Liver (tissue), 9 donors: Measurements from ENCODE around the gene DNAH17. TPM values are rescaled to one million over a fixed set of nuclear protein-coding genes. Genes with fewer than 3 reads are reported as not detected.

Experiments
- DNase-seq: peaks from one replicate; pipeline ENCODE4 v3.0.0-alpha.2; 2017; ENCODE audit warnings: low spot score
- H3K27ac ChIP-seq, 2 donors: one replicate each; pipeline ENCODE4 v1.7.0; 2013; ENCODE audit warnings: inconsistent platforms in 2 of 2, low read length in 2 of 2, control low read depth in 1 of 2, low read depth in 1 of 2, mild to moderate bottlenecking in 1 of 2
- H3K27me3 ChIP-seq, 4 donors: one replicate each; pipeline versions ENCODE4 v1.6.1 to v1.7.0; 2013; ENCODE audit warnings: low read length in 3 of 4, inconsistent platforms in 1 of 4, mild to moderate bottlenecking in 1 of 4, moderate library complexity in 1 of 4; ENCODE audit not compliant: control insufficient read depth in 4 of 4, insufficient read depth in 4 of 4
- H3K36me3 ChIP-seq, 4 donors: one replicate each; pipeline versions ENCODE4 v1.6.1 to v1.7.0; 2013; ENCODE audit warnings: low read length in 3 of 4, mild to moderate bottlenecking in 3 of 4, low read depth in 1 of 4, moderate library complexity in 1 of 4; ENCODE audit not compliant: control insufficient read depth in 4 of 4, insufficient read depth in 3 of 4
- H3K4me1 ChIP-seq, 4 donors: one replicate each; pipeline versions ENCODE4 v1.6.1 to v1.7.0; 2013; ENCODE audit warnings: low read length in 3 of 4, mild to moderate bottlenecking in 3 of 4, moderate library complexity in 1 of 4; ENCODE audit not compliant: control insufficient read depth in 4 of 4, insufficient read depth in 4 of 4
- H3K4me3 ChIP-seq, 3 donors: one replicate each; pipeline versions ENCODE4 v1.6.1 to v1.7.0; 2013; ENCODE audit warnings: low read length in 3 of 3, control low read depth in 1 of 3, low read depth in 1 of 3, mild to moderate bottlenecking in 1 of 3
- H3K9ac ChIP-seq, 2 donors: one replicate each; pipeline ENCODE4 v1.7.0; 2013; ENCODE audit warnings: low read length in 2 of 2, mild to moderate bottlenecking in 2 of 2, moderate library complexity in 2 of 2, control low read depth in 1 of 2, low read depth in 1 of 2
- H3K9me3 ChIP-seq, 4 donors: one replicate each; pipeline versions ENCODE4 v1.6.1 to v1.7.0; 2013; ENCODE audit warnings: low read length in 3 of 4; ENCODE audit not compliant: control insufficient read depth in 4 of 4
- ATF3 ChIP-seq: IDR thresholded peaks from 2 replicates; pipeline ENCODE4 v1.6.1; 2016; ENCODE audit warnings: antibody characterized with exemption
- EGR1 ChIP-seq, 2 donors: IDR thresholded peaks; 2 replicates each; pipeline ENCODE4 v1.6.1; 2016 to 2018; ENCODE audit warnings: antibody characterized with exemption in 2 of 2, low read depth in 2 of 2
- FOXA1 ChIP-seq: IDR thresholded peaks from 2 replicates; pipeline ENCODE4 v1.6.1; 2016; ENCODE audit warnings: antibody characterized with exemption
- FOXA2 ChIP-seq: IDR thresholded peaks from 2 replicates; pipeline ENCODE4 v1.6.1; 2016; ENCODE audit warnings: antibody characterized with exemption
- GABPA ChIP-seq, 2 donors: IDR thresholded peaks in 1 of 2; conservative IDR thresholded peaks in 1 of 2; 2 replicates each; pipeline ENCODE4 v1.6.1; 2016; ENCODE audit warnings: antibody characterized with exemption in 2 of 2, mild to moderate bottlenecking in 1 of 2, moderate library complexity in 1 of 2
- HNF4A ChIP-seq, 2 donors: conservative IDR thresholded peaks; 2 replicates each; pipeline ENCODE4 v1.6.1; 2016; ENCODE audit warnings: antibody characterized with exemption in 2 of 2, mild to moderate bottlenecking in 2 of 2
- HNF4G ChIP-seq: IDR thresholded peaks from 2 replicates; pipeline ENCODE4 v1.6.1; 2016; ENCODE audit warnings: antibody characterized with exemption
- JUND ChIP-seq, 2 donors: IDR thresholded peaks; 2 replicates each; pipeline ENCODE4 v1.6.1; 2016; ENCODE audit warnings: antibody characterized with exemption in 2 of 2
- NR2F2 ChIP-seq: IDR thresholded peaks from 2 replicates; pipeline ENCODE4 v1.6.1; 2016; ENCODE audit warnings: antibody characterized with exemption
- RAD21 ChIP-seq, 2 donors: IDR thresholded peaks; 2 replicates each; pipeline ENCODE4 v1.6.1; 2016; ENCODE audit warnings: antibody characterized with exemption in 2 of 2, mild to moderate bottlenecking in 2 of 2
- REST ChIP-seq: IDR thresholded peaks from 2 replicates; pipeline ENCODE4 v1.6.1; 2016; ENCODE audit warnings: antibody characterized with exemption, mild to moderate bottlenecking
- RXRA ChIP-seq, 2 donors: IDR thresholded peaks; 2 replicates each; pipeline ENCODE4 v1.6.1; 2017 to 2018; ENCODE audit warnings: antibody characterized with exemption in 2 of 2, mild to moderate bottlenecking in 1 of 2
- SP1 ChIP-seq: IDR thresholded peaks from 2 replicates; pipeline ENCODE4 v1.6.1; 2018; ENCODE audit warnings: antibody characterized with exemption, mild to moderate bottlenecking
- TAF1 ChIP-seq: conservative IDR thresholded peaks from 2 replicates; pipeline ENCODE4 v1.6.1; 2016; ENCODE audit warnings: antibody characterized with exemption, mild to moderate bottlenecking
- YY1 ChIP-seq: IDR thresholded peaks from 2 replicates; pipeline ENCODE4 v1.6.1; 2016; ENCODE audit warnings: antibody characterized with exemption, mild to moderate bottlenecking
- WGBS: extraction: QIAGEN DNeasy Blood & Tissue Kit; methylation state at CpG from one replicate; pipeline ENCODE4 v1.1.7; 2013; 5-methylcytosine and 5-hydroxymethylcytosine counted together
- polyA plus RNA-seq, 2 donors: library from polyadenylated mRNA; stranded (reverse) in 1 of 2; unstranded in 1 of 2; fragments of 200-250 nt in 1 of 2; fragments of >200 nt in 1 of 2; fragmentation: Nextera tagmentation in 1 of 2; extraction: Ambion mirVana in 1 of 2; gene quantifications; one replicate each; pipeline versions ENCODE4 v1.2.1 to v1.2.3, GENCODE V29; 2013 to 2015
- total RNA-seq, 2 donors: library from RNA; depleted of rRNA; stranded (reverse); fragments of >200 nt; gene quantifications; one replicate each; pipeline ENCODE4 v1.2.3, GENCODE V29; 2014
- TF ChIP-seq, protein P1 (sequence below): fragments of 150-350 bp; IDR thresholded peaks from 2 replicates; pipeline ENCODE4 v1.5.1; 2017; ENCODE audit warnings: improper control_type of control experiment, low read depth, low read length; ENCODE audit not compliant: missing input control
- TF ChIP-seq, protein P2 (sequence below): IDR thresholded peaks from 2 replicates; pipeline ENCODE4 v1.6.1; 2016; ENCODE audit warnings: antibody characterized with exemption
- TF ChIP-seq, protein P3 (sequence below): IDR thresholded peaks from 2 replicates; pipeline ENCODE4 v1.6.1; 2016; ENCODE audit warnings: antibody characterized with exemption
- donor health status: healthy.
- donor health status: healthy.
- donor health status: healthy.
- donor health status: healthy.
- donor health status: healthy.

The DNAH17 gene
- total and polyA plus RNA-seq, 4 donors: 0.09 to 0.79 TPM; not detected in 2

GRCh38 chr17:78530675-78531074, 46.5 kb downstream of the DNAH17 start:
- DNase-seq: no peak
- Histone ChIP-seq H3K4me3 (no peak overlapping the region), H3K9ac (no peak overlapping the region), H3K27me3 (no peaks in the 10 kb centered on the region), H3K4me1 (no peaks in the 10 kb centered on the region), H3K9me3 (no peaks in the 10 kb centered on the region), H3K27ac (no peak overlapping the region), H3K36me3 (no peaks in the 10 kb centered on the region)
- TF ChIP-seq, protein P1, sequence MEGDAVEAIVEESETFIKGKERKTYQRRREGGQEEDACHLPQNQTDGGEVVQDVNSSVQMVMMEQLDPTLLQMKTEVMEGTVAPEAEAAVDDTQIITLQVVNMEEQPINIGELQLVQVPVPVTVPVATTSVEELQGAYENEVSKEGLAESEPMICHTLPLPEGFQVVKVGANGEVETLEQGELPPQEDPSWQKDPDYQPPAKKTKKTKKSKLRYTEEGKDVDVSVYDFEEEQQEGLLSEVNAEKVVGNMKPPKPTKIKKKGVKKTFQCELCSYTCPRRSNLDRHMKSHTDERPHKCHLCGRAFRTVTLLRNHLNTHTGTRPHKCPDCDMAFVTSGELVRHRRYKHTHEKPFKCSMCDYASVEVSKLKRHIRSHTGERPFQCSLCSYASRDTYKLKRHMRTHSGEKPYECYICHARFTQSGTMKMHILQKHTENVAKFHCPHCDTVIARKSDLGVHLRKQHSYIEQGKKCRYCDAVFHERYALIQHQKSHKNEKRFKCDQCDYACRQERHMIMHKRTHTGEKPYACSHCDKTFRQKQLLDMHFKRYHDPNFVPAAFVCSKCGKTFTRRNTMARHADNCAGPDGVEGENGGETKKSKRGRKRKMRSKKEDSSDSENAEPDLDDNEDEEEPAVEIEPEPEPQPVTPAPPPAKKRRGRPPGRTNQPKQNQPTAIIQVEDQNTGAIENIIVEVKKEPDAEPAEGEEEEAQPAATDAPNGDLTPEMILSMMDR: no peak
- TF ChIP-seq NR2F2: no peak
- TF ChIP-seq HNF4A (conservative IDR thresholded peaks at IDR 0.05): no peak
- no peak for TF ChIP-seq JUND (IDR thresholded peaks at IDR 0.05)
- no peak for TF ChIP-seq REST
- TF ChIP-seq EGR1 (IDR thresholded peaks at IDR 0.05; ENCODE audit: low read depth in 2 of 2): no peak
- TF ChIP-seq HNF4G: no peak
- TF ChIP-seq GABPA (IDR thresholded peaks at IDR 0.05 in 1 of 2, conservative IDR thresholded peaks at IDR 0.05 in 1 of 2): no peak
- no peak for TF ChIP-seq YY1
- no peak for TF ChIP-seq ATF3
- no peak for TF ChIP-seq FOXA2
- TF ChIP-seq, protein P2, sequence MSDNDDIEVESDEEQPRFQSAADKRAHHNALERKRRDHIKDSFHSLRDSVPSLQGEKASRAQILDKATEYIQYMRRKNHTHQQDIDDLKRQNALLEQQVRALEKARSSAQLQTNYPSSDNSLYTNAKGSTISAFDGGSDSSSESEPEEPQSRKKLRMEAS: no peak
- no peak for TF ChIP-seq TAF1
- no peak for TF ChIP-seq RXRA (IDR thresholded peaks at IDR 0.05)
- no peak for TF ChIP-seq SP1
- TF ChIP-seq RAD21 (IDR thresholded peaks at IDR 0.05): no peak
- TF ChIP-seq, protein P3, sequence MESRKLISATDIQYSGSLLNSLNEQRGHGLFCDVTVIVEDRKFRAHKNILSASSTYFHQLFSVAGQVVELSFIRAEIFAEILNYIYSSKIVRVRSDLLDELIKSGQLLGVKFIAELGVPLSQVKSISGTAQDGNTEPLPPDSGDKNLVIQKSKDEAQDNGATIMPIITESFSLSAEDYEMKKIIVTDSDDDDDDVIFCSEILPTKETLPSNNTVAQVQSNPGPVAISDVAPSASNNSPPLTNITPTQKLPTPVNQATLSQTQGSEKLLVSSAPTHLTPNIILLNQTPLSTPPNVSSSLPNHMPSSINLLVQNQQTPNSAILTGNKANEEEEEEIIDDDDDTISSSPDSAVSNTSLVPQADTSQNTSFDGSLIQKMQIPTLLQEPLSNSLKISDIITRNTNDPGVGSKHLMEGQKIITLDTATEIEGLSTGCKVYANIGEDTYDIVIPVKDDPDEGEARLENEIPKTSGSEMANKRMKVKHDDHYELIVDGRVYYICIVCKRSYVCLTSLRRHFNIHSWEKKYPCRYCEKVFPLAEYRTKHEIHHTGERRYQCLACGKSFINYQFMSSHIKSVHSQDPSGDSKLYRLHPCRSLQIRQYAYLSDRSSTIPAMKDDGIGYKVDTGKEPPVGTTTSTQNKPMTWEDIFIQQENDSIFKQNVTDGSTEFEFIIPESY: no peak
- TF ChIP-seq FOXA1: no peak
- 81% methylated on average over 2 of the region's 2 CpGs for WGBS
